Fibroblast of lung (primary cell): ENCODE data around the gene BTBD1. TPM values are rescaled to one million over a fixed set of nuclear protein-coding genes. Genes with fewer than 3 reads are reported as not detected.
"Not testable (repeated sequence)": the region's sequence is repeated elsewhere in the genome, so short reads cannot be mapped to it uniquely, and the experiment has no call there.

Source experiments
- DNase-seq, 2 donors: peaks; one replicate each; pipeline versions ENCODE4 v3.0.0 to v3.0.0-alpha.2; 2010; ENCODE audit warnings: low read depth in 2 of 2
- H2AFZ ChIP-seq: 2 replicates; pipeline ENCODE4 v1.5.1; 2012; ENCODE audit warnings: low read length, control low read depth, inconsistent platforms
- H3K27ac ChIP-seq: 2 replicates; pipeline ENCODE4 v1.5.1; 2011; ENCODE audit warnings: low read length, control low read depth; ENCODE audit not compliant: insufficient read depth
- H3K27me3 ChIP-seq: 2 replicates; pipeline ENCODE4 v1.5.1; 2011; ENCODE audit warnings: mild to moderate bottlenecking, low read length; ENCODE audit not compliant: control insufficient read depth, insufficient read depth
- H3K36me3 ChIP-seq: 2 replicates; pipeline ENCODE4 v1.5.1; 2011; ENCODE audit warnings: low read length; ENCODE audit not compliant: control insufficient read depth, insufficient read depth
- H3K4me1 ChIP-seq: 2 replicates; pipeline ENCODE4 v1.5.1; 2011; ENCODE audit warnings: low read length; ENCODE audit not compliant: control insufficient read depth, insufficient read depth; ENCODE audit errors: extremely low read depth
- H3K4me2 ChIP-seq: 2 replicates; pipeline ENCODE4 v1.5.1; 2011; ENCODE audit warnings: low read length, control low read depth; ENCODE audit not compliant: insufficient read depth; ENCODE audit errors: extremely low read depth
- H3K4me3 ChIP-seq, 4 experiments: fragments of 200-600 bp in 1 of 4; sonication (generic) in 1 of 4; replicated peaks in 1 of 4; 2 replicates each; pipeline ENCODE4 v1.5.1; 2011 to 2016; ENCODE audit warnings: low read length in 4 of 4, low read depth in 3 of 4, mild to moderate bottlenecking in 3 of 4, control low read depth in 2 of 4, inconsistent platforms in 1 of 4, mixed read lengths in 1 of 4; ENCODE audit not compliant: insufficient read depth in 1 of 4; ENCODE audit errors: control extremely low read depth in 1 of 4
- H3K79me2 ChIP-seq: 2 replicates; pipeline ENCODE4 v1.5.1; 2012; ENCODE audit warnings: mild to moderate bottlenecking, low read length, inconsistent platforms; ENCODE audit not compliant: control insufficient read depth, insufficient read depth
- H3K9ac ChIP-seq: 2 replicates; pipeline ENCODE4 v1.5.1; 2011; ENCODE audit warnings: mild to moderate bottlenecking, low read length, control low read depth; ENCODE audit not compliant: insufficient read depth
- H3K9me3 ChIP-seq: 2 replicates; pipeline ENCODE4 v1.5.1; 2012; ENCODE audit warnings: low read depth, low read length; ENCODE audit not compliant: control insufficient read depth, insufficient read depth
- H4K20me1 ChIP-seq: 2 replicates; pipeline ENCODE4 v1.5.1; 2011; ENCODE audit warnings: low read length; ENCODE audit not compliant: control insufficient read depth, insufficient read depth; ENCODE audit errors: extremely low read depth
- CTCF ChIP-seq, 2 donors: IDR thresholded peaks in 1 of 2; conservative IDR thresholded peaks in 1 of 2; 1 replicate in 1 of 2; 2 replicates in 1 of 2; pipeline ENCODE4 v1.5.1; 2011 to 2012; ENCODE audit warnings: low read length in 2 of 2, control low read depth in 1 of 2, inconsistent platforms in 1 of 2, low read depth in 1 of 2, mild to moderate bottlenecking in 1 of 2
- EZH2 ChIP-seq: IDR thresholded peaks from 2 replicates; pipeline ENCODE4 v1.5.1; 2012; ENCODE audit warnings: low read length, control low read depth, mild to moderate bottlenecking; ENCODE audit errors: missing control alignments
- polyA plus RNA-seq, 2 donors: library from polyadenylated mRNA; depleted of rRNA in 1 of 2; stranded (reverse) in 1 of 2; unstranded in 1 of 2; fragments of >200 nt; gene quantifications; 2 replicates each; pipeline ENCODE4 v1.2.1, GENCODE V29; 2011 to 2012; ENCODE audit warnings: missing spikeins in 1 of 2
- total RNA-seq: library from RNA; depleted of rRNA; stranded (reverse); fragments of >200 nt; gene quantifications from 2 replicates; pipeline ENCODE4 v1.2.1, GENCODE V29; 2014

Gene BTBD1
- total and polyA plus RNA-seq, 2 donors (not counting 1 experiment from before 2014, with no cell fraction given), result 84.0 to 105 TPM

- no peak overlapping the region for H2AFZ ChIP-seq
- H3K4me1 ChIP-seq, result no peaks in the 10 kb centered on the region
- no peaks in the 10 kb centered on the region for H3K9me3 ChIP-seq
- H4K20me1 ChIP-seq, result no peaks in the 10 kb centered on the region
- no peak overlapping the region for H3K9ac ChIP-seq
- peaks cover 27% of the 10 kb centered on the region for H3K27me3 ChIP-seq
- no peaks in the 10 kb centered on the region for H3K79me2 ChIP-seq
- DNase-seq, result no peak
- H3K4me3 ChIP-seq, result no peak overlapping the region
- no peak overlapping the region for H3K27ac ChIP-seq
- no peak overlapping the region for H3K4me2 ChIP-seq
- TF ChIP-seq EZH2 (no peak), CTCF (conservative IDR thresholded peaks at IDR 0.05 in 1 of 2, IDR thresholded peaks at IDR 0.05 in 1 of 2; ENCODE audit: low read depth in 1 of 2, low read length in 2 of 2) (no peak)
- no peaks in the 10 kb centered on the region for H3K36me3 ChIP-seq
Observed at GRCh38 chr15:83098079-83098478, 31.0 kb upstream of the BTBD1 start.

GRCh38 chr15:83094583-83094982 lies 27.5 kb upstream of the BTBD1 start:
- no peaks in the 10 kb centered on the region for H3K4me1 ChIP-seq
- no peaks in the 10 kb centered on the region for H3K9me3 ChIP-seq
- no peak overlapping the region for H3K4me3 ChIP-seq
- no peak overlapping the region for H2AFZ ChIP-seq
- H3K36me3 ChIP-seq, result no peaks in the 10 kb centered on the region
- H4K20me1 ChIP-seq, result no peaks in the 10 kb centered on the region
- DNase-seq, result no peak
- H3K27me3 ChIP-seq, result peaks cover 15% of the 10 kb centered on the region
- no peaks in the 10 kb centered on the region for H3K79me2 ChIP-seq
- no peak overlapping the region for H3K27ac ChIP-seq
- H3K4me2 ChIP-seq, result no peak overlapping the region
- H3K9ac ChIP-seq, result no peak overlapping the region
- TF ChIP-seq EZH2 (no peak), CTCF (conservative IDR thresholded peaks at IDR 0.05 in 1 of 2, IDR thresholded peaks at IDR 0.05 in 1 of 2; ENCODE audit: low read depth in 1 of 2, low read length in 2 of 2) (no peak)

- Histone ChIP-seq H3K27me3 (peaks cover under 1% of the 10 kb centered on the region), H3K9me3 (no peaks in the 10 kb centered on the region), H4K20me1 (no peaks in the 10 kb centered on the region), H3K9ac (no peak overlapping the region), H3K36me3 (no peaks in the 10 kb centered on the region), H3K4me3 (no peak overlapping the region), H3K27ac (no peak overlapping the region), H3K4me1 (no peaks in the 10 kb centered on the region), H2AFZ (no peak overlapping the region), H3K4me2 (no peak overlapping the region), H3K79me2 (no peaks in the 10 kb centered on the region)
- no peak for TF ChIP-seq CTCF (conservative IDR thresholded peaks at IDR 0.05 in 1 of 2, IDR thresholded peaks at IDR 0.05 in 1 of 2; ENCODE audit: low read depth in 1 of 2, low read length in 2 of 2)
- TF ChIP-seq EZH2, result no peak
- peak; percentile 23 to 59 for DNase-seq
Observed at GRCh38 chr15:83092309-83092976, 25.4 kb upstream of the BTBD1 start.

- H3K9ac ChIP-seq, H3K9me3 ChIP-seq, H3K27ac ChIP-seq, H3K36me3 ChIP-seq, H3K27me3 ChIP-seq, H3K4me3 ChIP-seq, H3K4me2 ChIP-seq, H2AFZ ChIP-seq, H4K20me1 ChIP-seq, DNase-seq, H3K79me2 ChIP-seq, H3K4me1 ChIP-seq: not testable (repeated sequence)
Observed at GRCh38 chr15:83091965-83092308, 24.9 kb upstream of the BTBD1 start.
